NCI-H2227 (cell line): ENCODE results near the gene BDKRB2.

Source experiments
- DNase-seq: peaks from one replicate; lab custom pipeline; 2025; ENCODE audit not compliant: unreplicated experiment; lab: John Stamatoyannopoulos, UW

The BDKRB2 gene

DNA sequence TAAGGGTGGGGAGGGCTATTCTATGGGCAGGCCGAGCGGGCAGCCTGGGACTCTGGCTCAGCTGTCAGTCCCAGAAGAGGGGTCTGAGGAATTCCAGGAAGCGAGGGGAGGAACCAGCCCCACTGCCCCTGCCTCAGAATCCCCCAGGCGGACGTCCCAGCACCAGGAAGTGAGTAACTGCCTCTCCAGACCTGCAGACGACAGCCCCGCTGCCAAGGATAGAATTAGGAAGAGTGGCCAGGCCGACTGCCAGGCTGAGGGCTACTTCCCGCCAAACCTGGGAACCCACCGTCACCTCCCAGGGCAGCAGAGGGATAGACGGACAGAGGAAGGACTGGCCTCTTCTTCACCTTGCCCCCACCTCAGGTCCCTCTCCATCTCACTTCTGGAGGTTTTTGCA, 6.7 kb upstream of the BDKRB2 start:
- no peak for DNase-seq

- DNase-seq: no peak
Observed at GRCh38 chr14:96198430-96199130, 6.1 kb upstream of the BDKRB2 start.

DNA sequence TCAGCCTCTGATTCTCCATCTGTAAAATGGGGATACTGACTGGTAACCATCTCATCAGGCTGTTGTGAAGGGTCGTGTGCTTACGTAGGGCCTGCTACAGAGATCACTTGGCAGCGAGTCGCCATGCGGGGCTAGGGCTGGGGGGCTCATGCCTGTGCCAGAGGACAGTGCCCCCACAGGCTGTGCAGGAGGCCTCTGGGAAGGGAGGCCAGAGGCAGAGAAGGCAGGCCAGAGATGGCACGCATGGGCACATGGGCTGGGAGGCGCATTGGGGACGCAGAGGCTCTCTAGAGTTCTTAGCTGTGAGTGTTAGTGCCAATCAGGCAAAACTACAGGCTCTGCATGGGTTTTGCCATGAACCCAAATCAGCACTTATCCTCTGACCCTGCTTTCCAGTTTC, 3.5 kb upstream of the BDKRB2 start:
- no peak for DNase-seq

GRCh38 chr14:96201965-96202364, 2.7 kb upstream of the BDKRB2 start:
- DNase-seq: no peak

DNA sequence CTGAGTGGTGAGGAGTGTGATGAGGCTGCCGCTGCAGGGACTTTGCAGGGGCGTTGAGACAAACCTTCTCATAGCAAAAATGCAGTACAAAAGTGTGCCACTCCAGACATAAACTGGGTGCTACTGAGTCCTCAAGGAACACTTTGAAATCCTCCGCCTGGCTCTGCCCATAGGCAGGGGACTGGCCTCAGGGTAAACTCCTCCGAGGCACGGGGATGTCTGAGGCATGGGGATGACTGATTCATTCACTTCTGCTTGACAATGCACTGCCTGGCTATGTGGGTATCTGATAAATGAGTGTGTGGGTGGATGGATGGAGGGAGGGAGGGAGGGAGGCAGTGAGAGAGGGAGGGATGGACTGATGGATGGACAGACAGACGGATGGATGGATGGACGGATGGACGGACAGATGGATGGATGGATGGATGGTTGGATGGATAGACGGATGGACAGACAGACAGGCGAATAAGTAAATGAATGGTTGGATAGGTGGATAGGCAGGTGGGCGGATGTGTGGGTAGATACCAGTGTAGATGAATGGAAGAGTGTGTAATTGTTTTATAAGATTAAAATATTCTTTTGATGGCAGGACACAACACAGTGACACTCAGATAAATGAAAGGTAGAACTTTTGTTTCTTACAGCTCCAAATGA, 2.1 kb upstream of the BDKRB2 start:
- no peak for DNase-seq

- no peak for DNase-seq
Observed at GRCh38 chr14:96203116-96203515, 1.5 kb upstream of the BDKRB2 start.

- DNase-seq: no peak
Observed at GRCh38 chr14:96203635-96204034, 1.0 kb upstream of the BDKRB2 start.

- DNase-seq: no peak
Observed at GRCh38 chr14:96205059-96205977, 679 bp downstream of the BDKRB2 start.

DNA sequence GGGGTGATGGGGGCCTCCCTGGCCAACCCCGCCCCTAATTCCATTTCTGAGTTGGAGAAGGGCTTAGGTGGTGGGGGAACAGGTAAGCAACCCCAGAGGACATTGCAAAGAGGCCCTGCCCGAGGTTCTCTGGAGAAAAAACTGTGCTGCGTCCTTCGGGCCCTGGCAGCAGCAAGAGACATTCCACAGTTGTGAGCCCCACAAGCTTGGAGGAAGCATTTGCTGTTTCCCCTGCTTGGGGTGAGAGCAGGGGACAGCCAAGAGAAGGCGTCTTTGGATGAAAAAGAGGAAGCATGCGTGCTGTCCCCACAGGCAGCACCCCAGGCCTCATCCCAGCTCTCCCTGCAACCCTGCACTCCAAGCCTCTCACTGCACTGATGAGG, 1.3 kb downstream of the BDKRB2 start:
- DNase-seq: no peak

GRCh38 chr14:96206461-96206860, 1.8 kb downstream of the BDKRB2 start:
- no peak for DNase-seq

DNA sequence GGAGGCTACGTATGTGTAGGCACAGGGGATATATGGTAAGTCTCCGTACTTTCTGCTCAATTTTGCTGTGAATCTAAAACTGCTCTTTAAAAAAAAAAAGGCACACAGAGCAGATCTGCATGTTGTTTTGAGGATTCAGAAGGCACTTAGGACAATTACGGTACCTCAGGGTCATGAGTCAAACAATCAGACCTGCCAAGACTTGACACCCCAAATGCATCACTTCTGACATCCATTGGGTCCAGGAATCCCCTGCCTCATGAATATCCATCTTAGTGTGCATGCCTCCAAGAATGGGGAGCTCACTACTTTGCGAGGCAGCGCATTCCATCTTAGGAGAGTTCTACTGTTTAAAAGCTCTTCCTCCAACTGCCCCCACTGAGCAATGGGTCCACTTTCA, 3.0 kb downstream of the BDKRB2 start:
- DNase-seq: no peak

DNA sequence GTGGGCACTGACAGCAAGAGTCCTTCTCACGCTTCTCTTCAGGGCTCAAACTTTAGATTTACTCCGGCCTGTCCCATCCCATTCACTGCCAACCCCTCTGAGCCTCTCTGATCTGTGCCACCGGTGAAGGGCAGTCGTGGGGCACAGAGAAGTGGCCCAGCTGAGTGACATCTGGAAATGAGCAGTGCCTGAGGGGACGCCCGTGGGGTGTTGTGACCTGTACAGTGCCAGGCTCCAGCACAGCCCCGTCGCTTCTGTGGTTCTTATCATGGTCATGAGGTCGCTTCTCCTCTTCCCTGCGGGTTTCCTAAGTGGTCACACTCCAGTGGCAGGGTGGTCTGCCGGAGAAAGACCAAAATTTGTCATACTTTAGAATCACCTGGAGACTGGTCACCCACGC, 4.1 kb downstream of the BDKRB2 start:
- DNase-seq: no peak

- no peak for DNase-seq
Observed at GRCh38 chr14:96212140-96212539, 7.5 kb downstream of the BDKRB2 start.

GRCh38 chr14:96212896-96213295, 8.3 kb downstream of the BDKRB2 start:
- DNase-seq: no peak

DNA sequence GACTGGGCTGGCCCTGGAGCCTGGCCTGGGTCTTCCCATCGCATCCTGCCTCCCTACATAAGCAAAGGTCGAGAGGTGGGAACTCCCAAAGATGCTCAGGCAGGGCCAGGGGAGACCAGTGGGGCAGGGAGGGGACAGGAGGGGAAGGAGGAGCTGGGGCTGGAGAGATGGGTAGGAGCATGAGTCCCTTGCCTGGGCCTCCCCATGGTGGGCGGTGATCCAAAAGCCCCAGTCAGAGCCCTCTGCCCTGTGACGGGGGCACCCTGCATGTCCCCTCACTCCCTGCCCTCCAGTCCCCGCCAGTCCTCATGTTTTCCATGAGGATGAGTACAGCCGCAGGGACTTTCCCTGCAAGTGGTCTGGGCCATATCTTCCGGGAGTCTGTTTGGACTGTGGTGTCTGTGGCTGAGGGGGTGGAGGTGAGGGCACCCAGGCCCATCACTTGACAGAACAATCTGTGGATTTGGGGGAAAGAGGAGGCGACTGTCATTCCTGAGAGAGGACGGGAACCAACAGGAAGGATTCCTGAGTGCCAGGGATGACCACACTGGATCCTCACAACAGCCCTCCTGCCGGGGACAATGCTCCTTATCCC, 9.3 kb downstream of the BDKRB2 start:
- DNase-seq: no peak

- no peak for DNase-seq
Observed at GRCh38 chr14:96214793-96215192, 10.2 kb downstream of the BDKRB2 start.

DNA sequence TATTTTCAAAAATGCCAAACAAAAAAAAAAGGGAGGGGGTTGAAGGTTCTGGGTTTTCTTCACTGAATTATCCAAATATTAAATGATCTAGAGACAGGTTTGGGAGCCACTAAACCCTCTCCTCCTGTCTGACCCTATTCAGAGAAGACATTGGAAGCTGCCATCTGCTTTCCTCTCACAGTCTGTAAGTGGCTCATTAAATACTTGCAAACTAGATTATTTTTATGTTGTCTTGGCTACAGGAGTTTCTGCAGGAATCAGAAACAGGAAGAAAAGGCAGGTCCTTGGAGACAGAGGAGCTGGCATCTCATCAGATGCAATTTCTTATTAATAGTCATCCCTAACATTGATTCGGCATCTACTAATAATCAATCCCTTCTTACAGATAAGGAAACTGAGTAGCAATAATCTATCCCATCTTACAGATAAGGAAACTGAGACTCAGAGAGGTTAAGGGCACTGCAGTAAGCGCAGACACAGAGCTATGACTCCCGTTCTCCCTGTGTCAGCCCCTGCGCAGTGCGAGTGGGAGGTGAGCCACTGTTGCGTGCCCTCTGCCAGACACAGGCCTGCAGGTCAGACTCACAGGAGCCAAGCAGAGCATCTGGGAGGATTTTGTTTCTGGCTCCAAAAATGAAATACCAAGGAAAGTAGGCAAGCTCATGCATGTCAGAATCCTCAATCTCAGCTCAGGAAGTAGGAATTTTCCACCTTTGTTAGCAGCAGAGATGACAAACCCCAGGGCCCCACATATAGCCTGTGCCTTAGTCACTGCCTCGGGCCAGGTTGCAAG, 11.0 kb downstream of the BDKRB2 start:
- no peak for DNase-seq

DNA sequence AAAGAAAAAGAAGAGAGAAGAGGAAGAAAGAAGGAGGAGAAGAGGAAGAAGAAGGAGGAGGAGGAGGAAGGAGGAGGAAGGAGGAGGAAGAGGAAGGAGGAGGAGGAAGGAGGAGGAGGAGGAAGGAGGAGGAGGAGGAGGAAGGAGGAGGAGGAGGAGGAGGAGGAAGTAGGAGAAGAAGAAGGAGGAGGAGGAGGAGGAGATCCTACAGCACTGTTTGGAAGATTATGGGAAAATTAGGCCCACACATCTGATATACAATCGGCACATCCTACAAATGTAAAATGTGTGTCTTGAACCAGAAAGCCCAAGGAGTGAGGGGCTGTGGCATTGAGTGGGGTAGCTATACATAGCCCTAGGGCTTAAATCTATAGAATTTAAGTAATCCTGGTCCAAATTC, 12.0 kb downstream of the BDKRB2 start:
- no peak for DNase-seq

GRCh38 chr14:96217376-96217913, 12.8 kb downstream of the BDKRB2 start:
- DNase-seq: no peak

DNA sequence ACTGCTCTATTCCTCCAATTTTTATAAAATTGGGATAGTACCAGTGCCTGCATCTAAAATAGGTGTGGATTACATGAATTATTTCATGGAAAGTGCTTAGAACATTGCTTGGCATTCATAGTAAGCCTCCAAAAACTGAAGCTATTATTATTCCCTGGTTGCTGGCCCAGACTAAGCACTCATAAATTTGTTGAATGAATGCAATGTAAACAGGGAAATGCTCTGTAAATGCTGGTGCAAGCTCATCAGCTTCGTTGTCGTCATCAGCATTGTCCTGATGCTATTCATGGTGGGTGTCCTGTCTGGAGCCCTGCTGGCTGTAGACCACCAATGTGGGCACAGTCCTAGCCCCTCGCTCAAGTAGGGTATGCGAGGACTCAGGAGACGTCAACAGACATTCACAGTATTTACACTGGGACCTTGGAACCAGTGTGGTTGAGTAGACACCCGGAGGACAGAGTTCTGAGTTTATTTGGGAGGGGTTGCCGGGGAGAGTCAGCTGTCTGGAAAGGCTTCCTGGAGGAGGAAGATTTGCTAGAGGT, 16.5 kb downstream of the BDKRB2 start:
- no peak for DNase-seq
